AG09309 (cell line): ENCODE data around the gene CRAT.

ENCODE experiments used
- DNase-seq: peaks from one replicate; pipeline ENCODE4 v3.0.0-alpha.2; 2010; ENCODE audit warnings: low read depth
- H3K4me3 ChIP-seq: 2 replicates; pipeline ENCODE4 v1.5.1; 2011; ENCODE audit warnings: mild to moderate bottlenecking, low read depth, low read length, moderate library complexity; ENCODE audit not compliant: control insufficient read depth
- TF ChIP-seq, protein P1 (sequence below): IDR thresholded peaks from 2 replicates; pipeline ENCODE4 v1.5.1; 2011; ENCODE audit warnings: mild to moderate bottlenecking, low read depth, low read length, inconsistent platforms; ENCODE audit not compliant: insufficient read depth, control insufficient read depth; ENCODE audit errors: missing control alignments

Gene CRAT

DNA sequence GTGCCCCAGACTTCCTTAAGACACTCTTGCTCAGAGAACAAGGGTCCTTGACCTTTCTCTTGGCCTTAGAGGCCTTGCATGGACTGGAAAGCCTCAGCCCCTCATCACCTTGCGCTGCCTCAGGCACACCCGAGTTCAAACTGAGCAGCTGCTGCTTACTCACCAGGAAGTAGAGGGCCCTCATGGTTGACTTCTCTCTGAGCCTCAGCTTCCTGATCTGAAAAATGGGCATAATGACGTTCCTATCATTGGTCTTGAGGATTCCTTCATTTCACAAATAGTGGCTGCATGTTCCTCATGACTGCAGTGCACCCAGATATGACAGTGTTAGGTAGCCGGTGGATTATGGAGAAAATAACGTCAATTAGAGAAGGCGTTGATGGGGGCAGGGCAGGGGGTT lies 38.8 kb upstream of the CRAT start:
- TF ChIP-seq, protein P1, sequence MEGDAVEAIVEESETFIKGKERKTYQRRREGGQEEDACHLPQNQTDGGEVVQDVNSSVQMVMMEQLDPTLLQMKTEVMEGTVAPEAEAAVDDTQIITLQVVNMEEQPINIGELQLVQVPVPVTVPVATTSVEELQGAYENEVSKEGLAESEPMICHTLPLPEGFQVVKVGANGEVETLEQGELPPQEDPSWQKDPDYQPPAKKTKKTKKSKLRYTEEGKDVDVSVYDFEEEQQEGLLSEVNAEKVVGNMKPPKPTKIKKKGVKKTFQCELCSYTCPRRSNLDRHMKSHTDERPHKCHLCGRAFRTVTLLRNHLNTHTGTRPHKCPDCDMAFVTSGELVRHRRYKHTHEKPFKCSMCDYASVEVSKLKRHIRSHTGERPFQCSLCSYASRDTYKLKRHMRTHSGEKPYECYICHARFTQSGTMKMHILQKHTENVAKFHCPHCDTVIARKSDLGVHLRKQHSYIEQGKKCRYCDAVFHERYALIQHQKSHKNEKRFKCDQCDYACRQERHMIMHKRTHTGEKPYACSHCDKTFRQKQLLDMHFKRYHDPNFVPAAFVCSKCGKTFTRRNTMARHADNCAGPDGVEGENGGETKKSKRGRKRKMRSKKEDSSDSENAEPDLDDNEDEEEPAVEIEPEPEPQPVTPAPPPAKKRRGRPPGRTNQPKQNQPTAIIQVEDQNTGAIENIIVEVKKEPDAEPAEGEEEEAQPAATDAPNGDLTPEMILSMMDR: no peak
- DNase-seq: no peak
- no peak overlapping the region for H3K4me3 ChIP-seq

GRCh38 chr9:129148463-129149204 lies 38.0 kb upstream of the CRAT start:
- DNase-seq: no peak
- TF ChIP-seq, protein P1: no peak
- no peak overlapping the region for H3K4me3 ChIP-seq

- no peak overlapping the region for H3K4me3 ChIP-seq
- no peak for DNase-seq
- TF ChIP-seq, protein P1: no peak
Measured at GRCh38 chr9:129146441-129146941, 35.9 kb upstream of the CRAT start.

DNA sequence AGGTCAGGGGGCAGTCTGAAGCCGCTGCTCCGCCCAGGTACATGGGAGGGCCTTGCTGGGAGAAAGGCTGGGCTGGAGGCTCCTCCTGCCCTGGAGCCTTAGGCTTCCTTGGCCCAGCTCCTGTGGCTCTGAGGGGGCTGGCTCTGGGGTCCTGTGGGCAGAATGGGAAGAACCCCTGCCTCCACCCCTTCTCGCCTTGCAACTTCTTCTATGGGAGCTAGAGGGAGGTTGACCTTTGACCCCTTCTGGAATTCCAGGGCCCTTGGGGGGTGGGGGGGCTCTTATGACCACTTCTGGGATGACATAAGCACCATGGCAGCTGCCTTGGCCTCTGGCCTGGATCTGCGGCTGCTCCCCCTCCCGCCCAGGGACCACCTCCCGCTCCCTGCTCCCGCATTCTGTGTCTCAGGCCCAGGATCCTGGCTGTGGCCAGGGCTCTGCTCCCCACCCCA lies 35.3 kb upstream of the CRAT start:
- no peak for DNase-seq
- TF ChIP-seq, protein P1: no peak
- no peak overlapping the region for H3K4me3 ChIP-seq

DNA sequence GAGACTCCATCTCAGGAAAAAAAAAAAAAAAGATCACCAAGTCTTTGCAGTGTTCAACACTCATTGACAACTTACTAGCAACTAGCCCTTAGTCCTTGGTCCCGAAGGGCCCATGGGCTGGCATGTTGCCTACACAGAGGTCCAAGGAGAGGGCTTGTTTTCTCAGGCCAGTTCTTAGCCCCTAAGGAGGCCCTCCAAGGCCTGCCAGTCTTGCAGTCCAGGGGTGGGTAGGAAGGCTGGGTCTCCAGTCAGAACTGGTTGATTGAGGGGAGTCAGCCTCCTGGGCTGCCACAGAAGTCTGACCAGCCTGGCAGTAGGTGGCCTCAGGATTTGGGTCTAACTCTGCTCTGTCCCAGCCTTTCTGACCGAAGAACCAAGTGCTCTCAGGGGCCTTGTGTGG lies 34.7 kb upstream of the CRAT start:
- TF ChIP-seq, protein P1: no peak

GRCh38 chr9:129143031-129143927 lies 32.7 kb upstream of the CRAT start:
- TF ChIP-seq, protein P1: peak; percentile 96
- H3K4me3 ChIP-seq: no peak overlapping the region; the same call in 1 of the 2 replicates
- peak; percentile 73 for DNase-seq

More for the DNA sequence above, 34.7 kb upstream of the CRAT start:
- DNase-seq: no peak
- H3K4me3 ChIP-seq: no peak overlapping the region
